OCI-M2 (cell line): ENCODE results near the gene POC1A.

Source experiments
- DNase-seq: peaks from one replicate; lab custom pipeline; 2025; ENCODE audit not compliant: unreplicated experiment; lab: John Stamatoyannopoulos, UW

POC1A gene

DNA sequence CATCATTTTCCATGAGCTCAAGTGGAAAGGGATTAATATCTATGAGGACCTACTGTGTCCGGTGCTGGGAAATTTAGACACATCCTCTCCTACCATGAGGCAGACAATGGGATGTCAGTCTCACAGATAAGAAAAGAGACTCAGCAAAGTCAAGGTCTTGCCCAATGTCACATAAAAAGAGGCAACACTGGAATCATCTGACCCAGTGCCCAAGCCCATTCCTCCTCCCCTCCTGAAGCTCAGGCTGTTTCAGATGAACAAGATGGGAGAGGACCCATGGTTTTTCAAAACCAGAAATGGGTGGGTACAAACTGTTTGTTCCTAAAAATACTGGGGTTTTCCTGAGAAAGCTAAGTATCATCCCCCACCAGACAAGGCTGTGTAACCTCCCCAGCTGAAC, 22.2 kb downstream of the POC1A start:
- no peak for DNase-seq

DNA sequence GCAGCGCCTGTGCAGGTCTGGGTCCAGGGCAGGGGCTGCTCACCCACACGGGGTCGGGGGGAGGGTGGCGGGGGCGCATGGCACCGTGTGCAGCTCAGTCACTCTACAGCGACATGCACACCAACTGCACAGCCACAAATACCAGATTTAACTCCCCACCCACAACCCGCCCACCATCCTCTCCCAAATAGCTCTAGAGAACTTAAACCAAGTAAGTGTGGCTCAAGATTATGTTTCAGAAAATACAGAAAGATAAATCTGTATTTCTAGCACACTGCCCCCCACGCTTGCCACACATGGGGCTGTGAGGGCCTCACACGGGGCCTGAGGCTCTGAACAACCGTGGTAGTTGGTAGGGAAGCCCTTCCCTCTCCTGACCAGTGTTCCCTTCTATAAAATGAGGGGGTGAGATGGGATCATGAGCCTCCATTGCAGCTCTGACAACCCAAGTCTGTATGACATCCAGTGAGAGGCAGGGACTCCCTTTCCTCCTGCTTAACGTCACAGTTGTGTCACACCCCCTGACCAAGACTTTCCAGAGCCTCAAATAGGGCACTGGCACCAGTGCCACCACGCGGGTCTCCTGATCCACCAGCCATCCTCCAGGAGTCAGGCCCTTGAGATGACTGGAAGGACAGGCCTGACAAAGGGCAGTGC, 23.1 kb downstream of the POC1A start:
- no peak for DNase-seq

GRCh38 chr3:52128118-52128683, 26.0 kb downstream of the POC1A start:
- no peak for DNase-seq

- DNase-seq: no peak
Measured at GRCh38 chr3:52126500-52126899, 27.7 kb downstream of the POC1A start.

DNA sequence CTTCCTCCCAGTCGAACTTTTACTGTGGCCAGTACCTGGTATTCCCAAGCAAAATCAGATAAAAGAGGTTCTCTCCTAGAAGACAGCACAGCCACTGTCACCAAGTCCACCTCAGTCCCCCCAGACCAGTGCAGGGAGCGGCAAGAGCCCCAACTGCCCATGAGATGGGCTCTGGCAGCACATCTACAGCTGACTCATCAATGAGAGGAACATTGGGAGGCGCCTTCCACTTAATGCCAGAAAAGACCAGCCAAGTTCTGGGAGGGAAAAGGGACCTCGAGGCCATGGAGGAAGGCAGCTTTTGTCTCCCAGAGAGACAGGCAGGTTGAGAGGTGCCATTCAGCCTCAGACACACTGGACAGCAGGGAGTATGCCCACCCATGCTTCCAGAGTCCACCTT, 28.2 kb downstream of the POC1A start:
- no peak for DNase-seq

- DNase-seq: no peak
Measured at GRCh38 chr3:52124766-52125165, 29.5 kb downstream of the POC1A start.

GRCh38 chr3:52124126-52124525, 30.1 kb downstream of the POC1A start:
- no peak for DNase-seq

DNA sequence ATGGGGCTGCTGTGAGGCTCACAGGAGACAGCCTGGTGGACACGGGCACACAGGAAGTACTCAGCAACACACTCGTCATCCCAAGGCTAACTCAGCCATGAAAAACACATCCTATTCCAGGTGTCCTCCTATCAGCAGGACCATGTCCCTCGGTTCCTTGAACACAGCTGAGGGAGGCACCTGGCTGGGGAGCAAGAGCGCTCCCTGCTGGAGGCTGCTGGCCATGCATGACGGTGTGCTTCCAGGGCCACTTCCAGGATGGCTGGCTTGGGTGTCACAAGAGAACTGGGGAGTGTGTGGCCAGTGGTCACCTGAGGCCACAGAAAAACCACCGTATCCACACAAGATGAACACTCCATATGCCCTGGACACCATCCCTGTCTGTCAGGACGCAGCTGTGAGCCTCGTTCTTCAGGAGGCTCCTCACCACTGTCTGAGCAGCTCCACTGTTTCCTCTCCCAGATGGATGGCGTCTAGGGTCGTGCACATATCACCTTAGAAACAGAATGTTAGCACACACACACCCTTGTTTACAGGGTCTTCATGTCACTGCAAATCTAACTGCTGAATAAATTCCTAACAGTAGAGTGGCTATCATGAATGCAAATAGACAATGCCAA, 31.0 kb downstream of the POC1A start:
- DNase-seq: no peak

DNA sequence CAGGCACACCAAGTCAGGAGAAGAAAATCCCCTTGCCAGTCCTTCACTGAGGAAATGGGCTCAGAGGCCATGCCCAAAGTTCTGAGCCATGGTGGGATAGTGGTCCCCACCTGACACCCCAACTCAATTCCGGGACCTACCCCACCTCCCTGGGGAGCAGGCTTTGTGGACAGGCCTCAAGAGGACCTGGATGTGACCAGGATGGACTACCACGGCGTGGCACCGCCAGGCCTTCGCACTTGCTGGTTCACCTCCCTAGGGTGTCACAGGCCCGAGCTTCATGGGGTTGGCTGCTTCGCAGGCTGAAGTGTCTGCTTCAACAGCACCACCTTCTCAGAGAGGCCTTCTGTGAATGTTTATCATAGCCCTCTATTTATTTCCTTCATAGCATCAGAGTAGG, 31.7 kb downstream of the POC1A start:
- DNase-seq: no peak

DNA sequence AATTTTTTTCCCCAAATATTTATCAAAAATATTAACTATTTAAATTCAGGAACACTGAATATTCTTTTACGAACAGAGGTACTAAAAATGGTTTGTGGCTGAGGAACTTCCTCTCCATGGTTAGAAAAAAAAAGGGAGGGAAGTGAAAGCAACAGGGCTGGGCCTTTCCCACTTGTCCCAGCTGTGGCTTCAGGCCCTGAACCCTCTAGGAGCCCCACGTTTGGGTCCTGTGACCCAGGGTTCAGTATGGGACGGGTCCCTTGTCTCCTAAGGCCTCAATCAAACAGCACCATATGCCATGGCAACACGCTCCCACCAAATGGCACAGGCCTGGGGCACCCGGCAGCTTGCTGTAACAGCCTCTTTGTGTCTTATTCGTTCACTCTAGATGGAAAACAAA, 32.4 kb downstream of the POC1A start:
- DNase-seq: no peak

GRCh38 chr3:52121464-52121805, 32.8 kb downstream of the POC1A start:
- DNase-seq: no peak

GRCh38 chr3:52120556-52121463, 33.4 kb downstream of the POC1A start:
- DNase-seq: no peak

GRCh38 chr3:52119826-52120225, 34.4 kb downstream of the POC1A start:
- DNase-seq: no peak

DNA sequence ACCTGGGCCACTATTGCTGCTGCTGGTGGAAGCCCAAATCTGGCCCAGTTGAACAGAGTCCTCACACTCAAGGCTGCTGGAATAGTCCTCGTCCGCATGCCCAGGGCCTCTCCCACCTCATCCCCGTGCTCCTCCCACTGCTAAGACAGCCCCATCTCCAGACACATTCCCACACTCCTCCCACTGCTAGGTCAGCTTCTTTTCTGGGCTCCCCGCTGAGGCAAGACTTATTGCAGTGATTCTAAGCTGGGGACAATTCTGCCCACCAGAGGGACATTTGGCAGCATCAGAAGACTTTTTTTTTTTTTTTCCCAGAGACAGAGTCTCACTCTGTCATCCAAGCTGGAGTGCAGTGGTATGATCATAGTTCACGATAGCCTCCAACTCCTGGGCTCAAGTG, 35.1 kb downstream of the POC1A start:
- no peak for DNase-seq

- no peak for DNase-seq
Measured at GRCh38 chr3:52118156-52118875, 35.9 kb downstream of the POC1A start.

DNA sequence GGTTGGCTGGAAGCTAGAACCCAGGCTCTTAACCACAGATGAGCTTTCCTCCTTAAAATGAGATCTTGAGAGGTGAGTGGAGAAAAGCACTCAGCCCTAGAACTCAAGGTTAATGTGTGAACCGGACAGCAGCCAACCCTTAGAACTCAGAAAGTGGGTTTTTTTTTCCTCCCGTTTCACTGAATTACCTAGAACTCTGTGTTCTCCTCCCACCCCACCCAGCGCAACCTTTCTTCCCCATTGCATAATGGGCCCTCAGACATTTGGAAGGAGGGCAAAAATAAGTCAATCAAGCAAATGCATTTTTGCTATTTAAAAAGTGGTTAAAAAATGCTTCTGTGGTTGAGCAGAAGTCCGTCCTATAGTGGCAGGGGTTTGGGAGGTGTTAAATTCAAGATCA, 36.7 kb downstream of the POC1A start:
- no peak for DNase-seq

- no peak for DNase-seq
Measured at GRCh38 chr3:52112056-52112455, 42.2 kb downstream of the POC1A start.

DNA sequence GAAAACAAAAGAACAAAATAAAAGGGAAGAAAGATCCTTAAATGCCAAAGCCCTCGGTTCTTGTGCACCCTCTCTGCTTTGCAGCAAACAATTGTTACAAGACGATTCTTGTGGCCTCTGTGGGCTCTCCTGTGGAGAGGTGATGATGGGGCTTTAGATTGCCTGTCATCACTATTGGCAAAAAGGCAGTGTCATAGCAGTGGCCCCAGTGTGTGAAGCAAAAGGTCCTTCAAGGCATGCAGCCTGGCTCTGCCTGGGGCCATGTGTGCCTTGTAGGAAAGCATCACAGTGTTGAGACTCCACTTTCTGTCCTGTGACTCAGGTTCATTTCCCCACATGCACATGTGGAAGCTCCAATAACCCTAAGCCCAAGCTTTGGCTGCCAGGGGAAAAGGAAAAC, 43.7 kb downstream of the POC1A start:
- no peak for DNase-seq

- no peak for DNase-seq
Measured at GRCh38 chr3:52109611-52110301, 44.5 kb downstream of the POC1A start.
